ENCODE results near the gene ARHGEF38.

The ARHGEF38 gene

GRCh38 chr4:105670684-105671083, 118.3 kb downstream of the ARHGEF38 start:
- no peaks in the 10 kb centered on the region for H3K4me1 ChIP-seq (ENCODE audit: control insufficient read depth, low read length)
- H3K27ac ChIP-seq (ENCODE audit: low read depth, low read length) = no peak overlapping the region
- TF ChIP-seq CTCF (IDR thresholded peaks at IDR 0.05; ENCODE audit: low read depth, low read length, poor library complexity, severe bottlenecking) (no peak), EZH2phosphoT487 (IDR thresholded peaks at IDR 0.05; ENCODE audit: borderline replicate concordance, low read length) (no peak)
- H3K9me3 ChIP-seq (ENCODE audit: control insufficient read depth, insufficient read depth, low read length) = no peaks in the 10 kb centered on the region
- no peak overlapping the region for H3K4me3 ChIP-seq (ENCODE audit: low read length)
- no peaks in the 10 kb centered on the region for H3F3A ChIP-seq (ENCODE audit: control insufficient read depth, insufficient read depth)
- no peaks in the 10 kb centered on the region for H3K9me2 ChIP-seq (replicated peaks; ENCODE audit: control insufficient read depth, low read length)
- no peaks in the 10 kb centered on the region for H3K79me2 ChIP-seq (ENCODE audit: control insufficient read depth, low read length)
- H3K4me2 ChIP-seq (ENCODE audit: low read length) = no peak overlapping the region
- H4K20me1 ChIP-seq (ENCODE audit: control insufficient read depth, insufficient read depth, low read depth, low read length) = no peaks in the 10 kb centered on the region
- H3K36me3 ChIP-seq (ENCODE audit: control insufficient read depth, low read length) = no peaks in the 10 kb centered on the region
- H3K27me3 ChIP-seq (ENCODE audit: control insufficient read depth, low read length) = no peaks in the 10 kb centered on the region

GRCh38 chr4:105671301-105671700, 118.9 kb downstream of the ARHGEF38 start:
- Histone ChIP-seq H3K36me3 (ENCODE audit: control insufficient read depth, low read length) (no peaks in the 10 kb centered on the region), H3K27ac (ENCODE audit: low read depth, low read length) (no peak overlapping the region), H3K9me2 (replicated peaks; ENCODE audit: control insufficient read depth, low read length) (no peaks in the 10 kb centered on the region), H3K4me2 (ENCODE audit: low read length) (no peak overlapping the region), H3K27me3 (ENCODE audit: control insufficient read depth, low read length) (no peaks in the 10 kb centered on the region), H3K4me1 (ENCODE audit: control insufficient read depth, low read length) (no peaks in the 10 kb centered on the region), H4K20me1 (ENCODE audit: control insufficient read depth, insufficient read depth, low read depth, low read length) (no peaks in the 10 kb centered on the region), H3F3A (ENCODE audit: control insufficient read depth, insufficient read depth) (no peaks in the 10 kb centered on the region), H3K4me3 (ENCODE audit: low read length) (no peak overlapping the region), H3K79me2 (ENCODE audit: control insufficient read depth, low read length) (no peaks in the 10 kb centered on the region), H3K9me3 (ENCODE audit: control insufficient read depth, insufficient read depth, low read length) (no peaks in the 10 kb centered on the region)
- TF ChIP-seq CTCF (IDR thresholded peaks at IDR 0.05; ENCODE audit: low read depth, low read length, poor library complexity, severe bottlenecking) = no peak
- no peak for TF ChIP-seq EZH2phosphoT487 (IDR thresholded peaks at IDR 0.05; ENCODE audit: borderline replicate concordance, low read length)

- Histone ChIP-seq H3F3A (ENCODE audit: control insufficient read depth, insufficient read depth) (no peaks in the 10 kb centered on the region), H3K36me3 (ENCODE audit: control insufficient read depth, low read length) (no peaks in the 10 kb centered on the region), H3K27ac (ENCODE audit: low read depth, low read length) (no peak overlapping the region), H3K4me3 (ENCODE audit: low read length) (no peak overlapping the region), H3K4me1 (ENCODE audit: control insufficient read depth, low read length) (no peaks in the 10 kb centered on the region), H3K4me2 (ENCODE audit: low read length) (no peak overlapping the region), H4K20me1 (ENCODE audit: control insufficient read depth, insufficient read depth, low read depth, low read length) (no peaks in the 10 kb centered on the region), H3K79me2 (ENCODE audit: control insufficient read depth, low read length) (no peaks in the 10 kb centered on the region), H3K9me2 (replicated peaks; ENCODE audit: control insufficient read depth, low read length) (no peaks in the 10 kb centered on the region), H3K27me3 (ENCODE audit: control insufficient read depth, low read length) (no peaks in the 10 kb centered on the region), H3K9me3 (ENCODE audit: control insufficient read depth, insufficient read depth, low read length) (no peaks in the 10 kb centered on the region)
- TF ChIP-seq CTCF (IDR thresholded peaks at IDR 0.05; ENCODE audit: low read depth, low read length, poor library complexity, severe bottlenecking) = no peak
- no peak for TF ChIP-seq EZH2phosphoT487 (IDR thresholded peaks at IDR 0.05; ENCODE audit: borderline replicate concordance, low read length)
These were observed 121.6 kb downstream of the ARHGEF38 start for GRCh38 chr4:105674011-105674410.

DNA sequence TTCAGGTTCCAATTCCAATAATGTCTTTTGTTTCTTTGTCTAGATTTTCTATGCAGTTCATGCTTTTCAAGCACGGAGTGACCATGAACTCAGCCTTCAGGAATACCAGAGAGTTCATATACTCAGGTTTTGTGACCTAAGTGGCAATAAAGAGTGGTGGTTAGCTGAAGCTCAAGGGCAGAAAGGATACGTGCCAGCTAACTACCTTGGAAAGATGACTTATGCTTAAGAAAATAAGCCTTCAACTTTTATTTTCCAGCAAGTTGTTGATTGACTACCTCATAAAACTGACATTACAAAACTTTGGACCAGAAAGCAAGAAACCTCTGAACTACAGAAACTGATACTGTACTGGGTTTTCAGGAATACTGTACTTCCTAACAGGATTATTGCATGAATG, 125.3 kb downstream of the ARHGEF38 start:
- H3K9me2 ChIP-seq (replicated peaks; ENCODE audit: control insufficient read depth, low read length) = no peaks in the 10 kb centered on the region
- H3K4me2 ChIP-seq (ENCODE audit: low read length) = no peak overlapping the region
- no peak for TF ChIP-seq EZH2phosphoT487 (IDR thresholded peaks at IDR 0.05; ENCODE audit: borderline replicate concordance, low read length)
- TF ChIP-seq CTCF (IDR thresholded peaks at IDR 0.05; ENCODE audit: low read depth, low read length, poor library complexity, severe bottlenecking) = no peak

More for the DNA sequence above, 125.3 kb downstream of the ARHGEF38 start:
- Histone ChIP-seq H3K79me2 (ENCODE audit: control insufficient read depth, low read length) (no peaks in the 10 kb centered on the region), H3K36me3 (ENCODE audit: control insufficient read depth, low read length) (peaks cover 8% of the 10 kb centered on the region), H4K20me1 (ENCODE audit: control insufficient read depth, insufficient read depth, low read depth, low read length) (no peaks in the 10 kb centered on the region), H3K27ac (ENCODE audit: low read depth, low read length) (no peak overlapping the region), H3K4me3 (ENCODE audit: low read length) (no peak overlapping the region), H3K9me3 (ENCODE audit: control insufficient read depth, insufficient read depth, low read length) (no peaks in the 10 kb centered on the region), H3F3A (ENCODE audit: control insufficient read depth, insufficient read depth) (no peaks in the 10 kb centered on the region), H3K4me1 (ENCODE audit: control insufficient read depth, low read length) (no peaks in the 10 kb centered on the region), H3K27me3 (ENCODE audit: control insufficient read depth, low read length) (no peaks in the 10 kb centered on the region)

Data from DOHH2 (cell line).